ENCODE results near the gene CTNNA2. TPM values are rescaled to one million over a fixed set of nuclear protein-coding genes. Genes with fewer than 3 reads are reported as not detected.

Gene CTNNA2
- total and polyA plus RNA-seq, 9 of the 15 experiments (the other 6 are each of a cell fraction or from before 2014, with no cell fraction given): 0.03 to 0.40 (median 0.15) TPM

GRCh38 chr2:80529466-80530165, 1016.8 kb downstream of the CTNNA2 start:
- H3K36me3 ChIP-seq (ENCODE audit: control insufficient read depth, insufficient read depth, low read length): no peaks in the 10 kb centered on the region
- H3K9me3 ChIP-seq (replicated peaks; ENCODE audit: control insufficient read depth, insufficient read depth, low read depth, low read length): no peaks in the 10 kb centered on the region
- intact Hi-C loops (cut with micrococcal nuclease): no loop called here
- ATAC-seq (no peak), DNase-seq (ENCODE audit: extremely low read depth in 1 of 4, low spot score in 3 of 4) (no peak), FAIRE-seq (no peak)
- no peak for TF ChIP-seq ZNF780A (CRISPR knock-in tag; IDR thresholded peaks at IDR 0.05)
- TF ChIP-seq PYGO2 (tag; IDR thresholded peaks at IDR 0.05): no peak
- TF ChIP-seq TCF3 (CRISPR knock-in tag; IDR thresholded peaks at IDR 0.05): no peak
- TF ChIP-seq, protein P1, sequence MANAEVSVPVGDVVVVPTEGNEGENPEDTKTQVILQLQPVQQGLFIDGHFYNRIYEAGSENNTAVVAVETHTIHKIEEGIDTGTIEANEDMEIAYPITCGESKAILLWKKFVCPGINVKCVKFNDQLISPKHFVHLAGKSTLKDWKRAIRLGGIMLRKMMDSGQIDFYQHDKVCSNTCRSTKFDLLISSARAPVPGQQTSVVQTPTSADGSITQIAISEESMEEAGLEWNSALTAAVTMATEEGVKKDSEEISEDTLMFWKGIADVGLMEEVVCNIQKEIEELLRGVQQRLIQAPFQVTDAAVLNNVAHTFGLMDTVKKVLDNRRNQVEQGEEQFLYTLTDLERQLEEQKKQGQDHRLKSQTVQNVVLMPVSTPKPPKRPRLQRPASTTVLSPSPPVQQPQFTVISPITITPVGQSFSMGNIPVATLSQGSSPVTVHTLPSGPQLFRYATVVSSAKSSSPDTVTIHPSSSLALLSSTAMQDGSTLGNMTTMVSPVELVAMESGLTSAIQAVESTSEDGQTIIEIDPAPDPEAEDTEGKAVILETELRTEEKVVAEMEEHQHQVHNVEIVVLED (CRISPR knock-in tag; IDR thresholded peaks at IDR 0.05): no peak
- no peak for TF ChIP-seq MEF2D (tag; conservative IDR thresholded peaks at IDR 0.05; ENCODE audit: low read depth)
- TF ChIP-seq, protein P2, sequence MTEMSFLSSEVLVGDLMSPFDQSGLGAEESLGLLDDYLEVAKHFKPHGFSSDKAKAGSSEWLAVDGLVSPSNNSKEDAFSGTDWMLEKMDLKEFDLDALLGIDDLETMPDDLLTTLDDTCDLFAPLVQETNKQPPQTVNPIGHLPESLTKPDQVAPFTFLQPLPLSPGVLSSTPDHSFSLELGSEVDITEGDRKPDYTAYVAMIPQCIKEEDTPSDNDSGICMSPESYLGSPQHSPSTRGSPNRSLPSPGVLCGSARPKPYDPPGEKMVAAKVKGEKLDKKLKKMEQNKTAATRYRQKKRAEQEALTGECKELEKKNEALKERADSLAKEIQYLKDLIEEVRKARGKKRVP (CRISPR knock-in tag; IDR thresholded peaks at IDR 0.05): no peak
- no peak for TF ChIP-seq NR2C2 (CRISPR knock-in tag; IDR thresholded peaks at IDR 0.05)
- TF ChIP-seq NR2C2 (tag; IDR thresholded peaks at IDR 0.05): no peak
- TF ChIP-seq, protein P3, sequence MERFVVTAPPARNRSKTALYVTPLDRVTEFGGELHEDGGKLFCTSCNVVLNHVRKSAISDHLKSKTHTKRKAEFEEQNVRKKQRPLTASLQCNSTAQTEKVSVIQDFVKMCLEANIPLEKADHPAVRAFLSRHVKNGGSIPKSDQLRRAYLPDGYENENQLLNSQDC (CRISPR knock-in tag; IDR thresholded peaks at IDR 0.05): no peak
- no peak for TF ChIP-seq YY1 (IDR thresholded peaks at IDR 0.05; ENCODE audit: borderline replicate concordance in 1 of 3, control insufficient read depth in 1 of 3, extremely low read depth in 1 of 3, insufficient read depth in 3 of 3, insufficient read length in 1 of 3, insufficient replicate concordance in 2 of 3, low read depth in 1 of 3, low read length in 2 of 3)
- no peak for TF ChIP-seq POLR2B (IDR thresholded peaks at IDR 0.05; ENCODE audit: low read depth, partially characterized antibody)
- TF ChIP-seq GABPB2 (CRISPR knock-in tag; conservative IDR thresholded peaks at IDR 0.05): no peak
- no peaks in the 10 kb centered on the region for H3K4me1 ChIP-seq (replicated peaks in 1 of 2; ENCODE audit: control insufficient read depth in 2 of 2, insufficient read depth in 2 of 2, low read length in 2 of 2)
- no peaks in the 10 kb centered on the region for H3K27me3 ChIP-seq (ENCODE audit: control insufficient read depth in 2 of 2, insufficient read depth in 2 of 2, low read length in 2 of 2)
- H3K9me1 ChIP-seq (ENCODE audit: control insufficient read depth, insufficient read depth, low read length): no peaks in the 10 kb centered on the region
- ChIA-PET POLR2A (no interaction called here), CTCF (ENCODE audit: low intra/inter-chr PET ratio) (no interaction called here)
- H4K20me1 ChIP-seq (replicated peaks; ENCODE audit: control insufficient read depth, insufficient read depth, low read length): no peaks in the 10 kb centered on the region
- no peak overlapping the region for H2AFZ ChIP-seq (ENCODE audit: low read depth, low read length)
- in situ Hi-C loops (cut with MboI): no loop called here
- no peak overlapping the region for H3K4me3 ChIP-seq
- 0% methylated on average over 7 of the region's 7 CpGs for WGBS (ENCODE audit: insufficient coverage, low coverage, missing lambda C conversion rate)
- H3K79me2 ChIP-seq (ENCODE audit: control insufficient read depth, insufficient read depth, low read length): no peaks in the 10 kb centered on the region
- H3K27ac ChIP-seq (ENCODE audit: extremely low read depth, low read depth, low read length): no peak overlapping the region
- H3K4me2 ChIP-seq (ENCODE audit: insufficient read depth, low read length): no peak overlapping the region
- BruUV-seq (replicated peaks): no TSS peak
- no peak overlapping the region for H3K9ac ChIP-seq (ENCODE audit: insufficient read depth in 1 of 2, low read depth in 2 of 2, low read length in 2 of 2)

Measured in K562 (cell line).